ENCODE data around the gene UQCRQ. TPM values are rescaled to one million over a fixed set of nuclear protein-coding genes. Genes with fewer than 3 reads are reported as not detected.

Gene UQCRQ
- total and polyA plus RNA-seq, 9 of the 15 experiments (the other 6 are each of a cell fraction or from before 2014, with no cell fraction given) = 235 to 2,421 (median 883) TPM

DNA sequence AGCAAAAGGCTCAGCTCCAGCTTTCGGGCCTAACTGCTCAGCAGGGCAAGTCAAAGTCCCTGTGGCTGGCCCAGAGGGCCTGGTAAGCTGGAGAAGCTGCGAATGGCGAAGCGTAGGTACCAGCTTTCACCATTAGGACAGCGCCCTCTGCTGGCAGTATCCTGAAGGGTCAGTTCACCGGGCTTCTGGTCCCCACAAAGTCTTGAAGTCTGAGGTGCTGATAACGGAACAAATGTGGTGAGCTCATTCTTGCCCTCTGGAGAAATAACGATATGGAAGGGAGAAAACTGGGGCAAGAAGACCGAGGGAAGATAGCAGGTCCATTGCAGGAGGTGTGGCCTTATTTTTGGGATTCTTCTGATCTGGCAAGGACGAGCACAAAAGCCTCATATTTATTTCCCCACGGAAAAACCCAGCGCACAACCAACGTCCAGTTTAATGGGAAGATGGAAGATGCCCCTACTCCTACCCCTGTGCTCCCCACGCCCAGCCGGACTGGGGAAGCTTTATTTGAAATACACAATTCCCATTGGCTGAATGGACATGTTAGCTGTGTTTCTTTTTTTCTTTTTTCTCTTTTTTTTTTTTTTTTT lies 46.2 kb upstream of the UQCRQ start (continued):
- TF ChIP-seq HMGXB4 (CRISPR knock-in tag; IDR thresholded peaks at IDR 0.05) (no peak), NFXL1 (CRISPR knock-in tag; IDR thresholded peaks at IDR 0.05) (no peak), ZBTB49 (CRISPR knock-in tag; IDR thresholded peaks at IDR 0.05; ENCODE audit: borderline replicate concordance) (no peak), ZNF740 (CRISPR knock-in tag; IDR thresholded peaks at IDR 0.05) (no peak), ZNF740 (tag; IDR thresholded peaks at IDR 0.05) (no peak), ZZZ3 (IDR thresholded peaks at IDR 0.05) (no peak), NCOA2 (IDR thresholded peaks at IDR 0.05; ENCODE audit: partially characterized antibody in 2 of 2) (no peak), MAFG (tag; conservative IDR thresholded peaks at IDR 0.05) (no peak), PCBP1 (IDR thresholded peaks at IDR 0.05; ENCODE audit: low read depth, low read length, poor library complexity, severe bottlenecking) (no peak), ARID3B (CRISPR knock-in tag; IDR thresholded peaks at IDR 0.05; ENCODE audit: borderline replicate concordance) (no peak), ZNF282 (CRISPR knock-in tag; IDR thresholded peaks at IDR 0.05) (no peak), KAT8 (IDR thresholded peaks at IDR 0.05; ENCODE audit: low read depth) (no peak), CBX5 (IDR thresholded peaks at IDR 0.05; ENCODE audit: borderline replicate concordance, low read depth) (no peak)
- TF ChIP-seq, protein P1, sequence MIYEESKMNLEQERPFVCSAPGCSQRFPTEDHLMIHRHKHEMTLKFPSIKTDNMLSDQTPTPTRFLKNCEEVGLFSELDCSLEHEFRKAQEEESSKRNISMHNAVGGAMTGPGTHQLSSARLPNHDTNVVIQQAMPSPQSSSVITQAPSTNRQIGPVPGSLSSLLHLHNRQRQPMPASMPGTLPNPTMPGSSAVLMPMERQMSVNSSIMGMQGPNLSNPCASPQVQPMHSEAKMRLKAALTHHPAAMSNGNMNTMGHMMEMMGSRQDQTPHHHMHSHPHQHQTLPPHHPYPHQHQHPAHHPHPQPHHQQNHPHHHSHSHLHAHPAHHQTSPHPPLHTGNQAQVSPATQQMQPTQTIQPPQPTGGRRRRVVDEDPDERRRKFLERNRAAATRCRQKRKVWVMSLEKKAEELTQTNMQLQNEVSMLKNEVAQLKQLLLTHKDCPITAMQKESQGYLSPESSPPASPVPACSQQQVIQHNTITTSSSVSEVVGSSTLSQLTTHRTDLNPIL (CRISPR knock-in tag; IDR thresholded peaks at IDR 0.05) = no peak
- TF ChIP-seq, protein P2, sequence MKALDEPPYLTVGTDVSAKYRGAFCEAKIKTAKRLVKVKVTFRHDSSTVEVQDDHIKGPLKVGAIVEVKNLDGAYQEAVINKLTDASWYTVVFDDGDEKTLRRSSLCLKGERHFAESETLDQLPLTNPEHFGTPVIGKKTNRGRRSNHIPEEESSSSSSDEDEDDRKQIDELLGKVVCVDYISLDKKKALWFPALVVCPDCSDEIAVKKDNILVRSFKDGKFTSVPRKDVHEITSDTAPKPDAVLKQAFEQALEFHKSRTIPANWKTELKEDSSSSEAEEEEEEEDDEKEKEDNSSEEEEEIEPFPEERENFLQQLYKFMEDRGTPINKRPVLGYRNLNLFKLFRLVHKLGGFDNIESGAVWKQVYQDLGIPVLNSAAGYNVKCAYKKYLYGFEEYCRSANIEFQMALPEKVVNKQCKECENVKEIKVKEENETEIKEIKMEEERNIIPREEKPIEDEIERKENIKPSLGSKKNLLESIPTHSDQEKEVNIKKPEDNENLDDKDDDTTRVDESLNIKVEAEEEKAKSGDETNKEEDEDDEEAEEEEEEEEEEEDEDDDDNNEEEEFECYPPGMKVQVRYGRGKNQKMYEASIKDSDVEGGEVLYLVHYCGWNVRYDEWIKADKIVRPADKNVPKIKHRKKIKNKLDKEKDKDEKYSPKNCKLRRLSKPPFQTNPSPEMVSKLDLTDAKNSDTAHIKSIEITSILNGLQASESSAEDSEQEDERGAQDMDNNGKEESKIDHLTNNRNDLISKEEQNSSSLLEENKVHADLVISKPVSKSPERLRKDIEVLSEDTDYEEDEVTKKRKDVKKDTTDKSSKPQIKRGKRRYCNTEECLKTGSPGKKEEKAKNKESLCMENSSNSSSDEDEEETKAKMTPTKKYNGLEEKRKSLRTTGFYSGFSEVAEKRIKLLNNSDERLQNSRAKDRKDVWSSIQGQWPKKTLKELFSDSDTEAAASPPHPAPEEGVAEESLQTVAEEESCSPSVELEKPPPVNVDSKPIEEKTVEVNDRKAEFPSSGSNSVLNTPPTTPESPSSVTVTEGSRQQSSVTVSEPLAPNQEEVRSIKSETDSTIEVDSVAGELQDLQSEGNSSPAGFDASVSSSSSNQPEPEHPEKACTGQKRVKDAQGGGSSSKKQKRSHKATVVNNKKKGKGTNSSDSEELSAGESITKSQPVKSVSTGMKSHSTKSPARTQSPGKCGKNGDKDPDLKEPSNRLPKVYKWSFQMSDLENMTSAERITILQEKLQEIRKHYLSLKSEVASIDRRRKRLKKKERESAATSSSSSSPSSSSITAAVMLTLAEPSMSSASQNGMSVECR (CRISPR knock-in tag; IDR thresholded peaks at IDR 0.05) = no peak
